Jurkat, Clone E6-1 (cell line): ENCODE data around the gene LIPN. TPM values are rescaled to one million over a fixed set of nuclear protein-coding genes. Genes with fewer than 3 reads are reported as not detected.
"Not testable (repeated sequence)": the region's sequence is repeated elsewhere in the genome, so short reads cannot be mapped to it uniquely, and the experiment has no call there.

ENCODE experiments used
- DNase-seq: peaks from one replicate; pipeline ENCODE4 v3.0.0-alpha.2; 2011; ENCODE audit warnings: low read depth, low spot score
- H3K4me3 ChIP-seq: 2 replicates; pipeline ENCODE4 v1.5.1; 2011; ENCODE audit warnings: mild to moderate bottlenecking, low read length, control low read depth, moderate library complexity
- polyA plus RNA-seq: library from polyadenylated mRNA; unstranded; fragments of >200 nt; gene quantifications from one replicate; pipeline ENCODE4 v1.2.1, GENCODE V29; 2012; ENCODE audit warnings: missing spikeins; ENCODE audit not compliant: insufficient read length, insufficient read depth

LIPN gene, protein sequence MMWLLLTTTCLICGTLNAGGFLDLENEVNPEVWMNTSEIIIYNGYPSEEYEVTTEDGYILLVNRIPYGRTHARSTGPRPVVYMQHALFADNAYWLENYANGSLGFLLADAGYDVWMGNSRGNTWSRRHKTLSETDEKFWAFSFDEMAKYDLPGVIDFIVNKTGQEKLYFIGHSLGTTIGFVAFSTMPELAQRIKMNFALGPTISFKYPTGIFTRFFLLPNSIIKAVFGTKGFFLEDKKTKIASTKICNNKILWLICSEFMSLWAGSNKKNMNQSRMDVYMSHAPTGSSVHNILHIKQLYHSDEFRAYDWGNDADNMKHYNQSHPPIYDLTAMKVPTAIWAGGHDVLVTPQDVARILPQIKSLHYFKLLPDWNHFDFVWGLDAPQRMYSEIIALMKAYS
- polyA plus RNA-seq: not detected

DNA sequence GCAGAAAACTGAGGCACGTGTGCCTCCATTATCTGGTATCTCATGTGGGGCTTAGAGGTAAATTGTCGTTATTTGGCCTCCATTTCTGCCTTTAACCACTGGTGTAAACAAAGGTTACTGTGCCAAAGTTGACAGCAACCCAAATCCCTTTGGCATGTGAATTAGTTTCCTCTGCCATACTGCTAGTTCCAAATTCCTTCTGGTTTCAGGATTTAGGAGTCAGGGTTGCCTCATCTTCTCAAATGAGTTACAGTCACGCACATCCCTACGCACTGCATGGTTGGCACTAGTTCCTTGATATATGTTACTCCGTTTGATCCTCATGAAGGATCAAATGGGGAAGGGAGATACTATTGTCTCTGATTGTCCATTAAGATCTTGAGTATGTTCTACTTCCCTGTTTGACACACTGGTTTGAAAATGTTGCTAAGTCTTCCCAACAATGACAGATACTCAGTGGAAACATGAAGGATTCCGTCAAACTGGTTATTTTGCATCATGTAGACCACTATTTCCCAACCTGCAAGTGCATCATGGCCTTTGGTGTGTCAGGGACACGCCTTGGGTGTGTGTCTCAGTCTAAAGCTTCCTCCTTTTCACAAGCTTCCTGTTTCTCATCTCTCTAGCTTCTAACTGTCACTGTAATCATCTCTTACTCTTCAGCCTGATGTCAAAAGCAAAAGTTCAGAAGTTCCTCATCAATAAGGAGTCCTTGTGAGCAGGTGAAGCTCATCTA is at the start of gene LIPN:
Gene LIPN, plus strand, starts transcription at position 655 of the 736 bp plus-strand sequence. CDS start 1,386 bp downstream, outside the sequence.
- H3K4me3 ChIP-seq: no peak within 1 kb of the TSS
- no peak for DNase-seq

DNA sequence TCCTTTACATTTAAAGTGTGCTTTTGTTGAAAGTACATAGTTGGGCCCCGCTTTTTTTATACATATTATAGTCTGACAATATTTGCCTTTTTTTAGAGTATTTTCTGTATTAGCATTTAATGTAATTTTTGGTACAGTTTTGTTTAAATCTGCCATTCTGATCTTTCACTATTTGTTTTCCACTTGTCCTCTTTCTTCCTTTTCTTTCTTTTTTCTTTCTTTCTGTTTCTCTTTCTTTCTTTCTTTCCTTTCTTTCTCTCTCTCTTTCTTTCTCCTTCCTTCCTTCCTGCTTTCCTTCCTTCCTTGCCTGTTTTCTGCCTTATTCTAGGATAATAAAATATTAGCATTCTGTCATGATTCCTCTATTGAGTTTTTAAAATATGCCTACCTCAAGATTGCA is 44.3 kb upstream of the LIPN start:
- DNase-seq: no peak
- H3K4me3 ChIP-seq: no peak overlapping the region

DNA sequence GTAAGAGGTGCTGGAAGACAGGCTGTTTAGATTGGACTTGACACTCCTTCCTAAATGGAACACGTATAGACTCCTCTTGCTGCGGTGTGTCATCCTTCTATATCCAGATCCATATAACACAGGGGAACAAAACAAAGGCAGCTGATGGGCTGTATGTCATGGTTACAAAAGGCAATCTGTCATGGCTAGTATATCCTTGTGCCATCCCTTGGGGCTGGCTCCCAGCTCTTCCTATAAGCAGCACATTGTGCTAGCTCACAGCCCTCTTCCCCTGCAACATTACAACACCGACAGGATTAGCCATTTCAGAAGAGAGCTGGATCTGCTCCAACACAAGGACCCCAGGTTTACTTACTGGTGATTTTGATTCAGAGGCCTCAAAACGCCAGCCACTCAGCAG is 38.4 kb upstream of the LIPN start:
- no peak overlapping the region for H3K4me3 ChIP-seq
- DNase-seq: no peak

DNA sequence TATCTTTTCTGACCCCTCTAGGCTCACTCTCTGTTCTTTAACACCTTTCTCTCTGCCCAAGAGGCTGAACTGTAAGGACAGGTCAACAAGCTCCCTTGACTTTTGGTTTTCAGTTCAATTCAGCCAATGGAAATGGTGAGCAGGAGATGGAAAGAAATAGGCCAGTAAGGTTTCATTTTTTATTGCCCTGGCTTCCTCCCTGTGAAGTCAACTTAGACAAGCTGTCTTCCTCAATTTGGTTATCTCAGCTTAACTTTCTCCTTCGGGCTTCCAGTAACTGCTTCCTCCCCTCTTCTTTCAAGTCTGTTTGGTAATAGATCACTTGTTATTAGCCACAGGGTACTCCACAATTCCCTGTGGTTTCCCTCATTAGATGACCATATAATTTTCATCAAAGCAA is 34.0 kb upstream of the LIPN start:
- no peak for DNase-seq
- H3K4me3 ChIP-seq: no peak overlapping the region

DNA sequence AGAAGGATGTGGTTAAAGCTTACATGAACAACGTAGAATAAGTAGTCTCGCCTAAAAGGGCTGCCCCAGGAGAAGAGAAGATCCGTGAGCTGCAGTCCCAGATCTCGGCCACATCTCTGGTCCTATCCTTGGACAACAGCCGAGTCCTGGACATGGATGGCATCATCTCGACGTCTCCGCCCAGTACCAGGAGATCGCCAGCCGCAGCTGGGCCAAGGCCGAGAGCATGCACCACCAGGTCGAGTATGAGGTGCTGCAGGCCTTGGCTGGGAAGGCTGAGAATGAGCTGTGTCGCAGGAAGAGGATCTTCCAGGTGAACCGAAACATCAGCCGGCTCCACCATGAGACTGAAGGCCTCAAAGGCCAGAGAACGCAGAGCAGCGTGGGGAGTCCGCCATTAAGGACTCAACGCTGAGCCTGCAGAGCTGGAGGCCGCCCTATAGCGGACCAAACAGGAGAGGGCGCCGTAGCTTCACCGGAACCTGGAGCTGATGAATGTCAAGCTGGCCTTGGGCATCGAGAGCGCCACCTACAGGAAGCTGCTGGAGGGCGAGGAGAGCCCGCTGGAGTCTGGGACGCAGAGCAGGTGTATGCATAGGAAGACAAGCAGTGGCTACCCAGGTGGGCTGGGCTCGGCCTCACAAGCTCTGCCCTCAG is 31.6 kb upstream of the LIPN start:
- H3K4me3 ChIP-seq: no peak overlapping the region
- DNase-seq: peak; percentile 52

DNA sequence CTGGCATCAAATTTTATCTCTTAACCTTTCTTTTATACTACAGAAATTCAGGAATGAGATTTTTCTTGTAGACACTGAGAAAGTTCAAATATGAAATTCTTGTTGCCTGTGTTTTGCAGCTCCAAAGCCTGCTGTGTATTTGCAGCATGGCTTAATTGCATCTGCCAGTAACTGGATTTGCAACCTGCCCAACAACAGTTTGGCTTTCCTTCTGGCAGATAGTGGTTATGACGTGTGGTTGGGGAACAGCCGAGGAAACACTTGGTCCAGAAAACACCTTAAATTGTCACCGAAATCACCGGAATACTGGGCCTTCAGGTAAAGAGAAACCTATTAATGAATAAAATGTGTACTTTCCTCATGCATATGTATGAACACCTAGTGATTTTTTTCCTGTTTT is 29.0 kb upstream of the LIPN start:
- no peak for DNase-seq
- no peak overlapping the region for H3K4me3 ChIP-seq

DNA sequence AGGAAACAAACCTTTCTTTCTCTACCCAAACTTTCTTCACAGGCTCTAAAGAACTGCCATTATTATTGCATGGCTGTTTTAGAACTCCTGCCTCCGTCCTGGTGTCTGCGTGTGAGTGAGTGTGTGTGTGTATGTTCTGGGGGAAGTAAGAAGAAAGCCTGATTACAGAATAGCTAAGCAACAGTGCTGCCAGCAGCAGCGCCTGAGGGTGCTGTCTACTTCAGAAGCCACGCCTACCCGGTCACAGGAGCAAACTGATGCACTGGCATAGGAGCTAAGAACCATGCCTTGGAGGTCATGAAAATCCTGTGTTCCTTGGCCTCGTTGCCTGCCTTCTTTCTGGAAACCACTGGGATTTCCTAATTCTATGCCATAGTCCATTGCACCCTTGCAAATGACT is 28.5 kb upstream of the LIPN start:
- DNase-seq: no peak

DNA sequence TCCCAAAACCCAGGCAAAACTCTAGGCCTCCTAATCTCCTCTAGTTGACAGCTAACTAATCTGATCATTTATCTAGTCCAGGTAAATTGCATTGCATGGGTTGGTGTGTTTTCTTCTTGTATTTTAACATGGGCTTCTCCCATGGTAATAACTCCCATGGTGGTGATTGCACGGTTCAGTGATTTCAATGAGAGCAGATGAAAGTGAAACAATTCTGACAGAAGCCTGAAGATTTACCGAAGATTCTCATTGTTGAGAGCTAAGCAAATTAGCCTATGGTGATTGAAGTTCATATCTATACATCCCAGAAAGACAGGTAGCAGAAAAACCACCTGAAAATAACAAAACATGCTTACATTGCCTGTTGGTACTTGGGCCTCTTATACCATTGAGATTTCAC is 26.6 kb upstream of the LIPN start:
- H3K4me3 ChIP-seq: no peak overlapping the region
- no peak for DNase-seq

More for the DNA sequence above, 28.5 kb upstream of the LIPN start:
- H3K4me3 ChIP-seq: no peak overlapping the region

DNA sequence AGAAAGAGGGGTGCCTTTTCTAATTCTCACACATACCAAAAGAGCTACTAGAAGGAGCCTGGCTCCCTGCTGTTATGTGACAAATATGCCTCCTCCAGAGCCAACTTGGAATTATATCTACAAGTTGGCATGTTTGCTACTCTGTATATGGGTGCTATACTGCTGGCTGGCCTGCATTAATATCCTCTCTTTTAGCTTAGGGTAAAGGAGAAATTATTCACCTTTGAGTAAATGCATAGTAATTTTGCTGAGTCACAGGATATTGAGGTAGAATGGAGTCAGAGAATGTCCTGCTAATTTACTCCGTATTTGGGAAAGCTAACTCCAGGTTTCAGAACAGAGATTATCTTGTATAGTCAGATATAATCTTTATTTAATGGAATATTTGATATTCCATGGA is 24.2 kb upstream of the LIPN start:
- DNase-seq: no peak

DNA sequence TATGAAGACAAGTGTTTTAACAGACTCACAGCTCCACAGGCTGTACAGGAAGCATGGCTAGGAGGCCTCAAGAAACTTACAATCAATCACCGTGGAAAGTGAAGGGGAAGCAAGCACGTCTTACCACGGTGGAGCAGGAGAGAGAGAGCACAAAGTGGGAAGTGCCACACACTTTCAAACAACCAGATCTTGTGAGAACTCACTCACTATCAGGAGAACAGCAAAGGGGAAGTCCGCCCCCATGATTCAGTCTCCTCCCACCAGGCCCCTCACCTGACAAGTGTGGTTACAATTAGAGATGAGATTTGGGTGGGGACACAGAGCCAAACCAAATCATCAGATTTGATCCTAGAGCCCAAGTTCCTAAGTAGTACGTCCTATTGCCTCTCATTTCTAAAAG is 17.9 kb upstream of the LIPN start:
- H3K4me3 ChIP-seq, DNase-seq: not testable (repeated sequence)

More for the DNA sequence above, 24.2 kb upstream of the LIPN start:
- no peak overlapping the region for H3K4me3 ChIP-seq

DNA sequence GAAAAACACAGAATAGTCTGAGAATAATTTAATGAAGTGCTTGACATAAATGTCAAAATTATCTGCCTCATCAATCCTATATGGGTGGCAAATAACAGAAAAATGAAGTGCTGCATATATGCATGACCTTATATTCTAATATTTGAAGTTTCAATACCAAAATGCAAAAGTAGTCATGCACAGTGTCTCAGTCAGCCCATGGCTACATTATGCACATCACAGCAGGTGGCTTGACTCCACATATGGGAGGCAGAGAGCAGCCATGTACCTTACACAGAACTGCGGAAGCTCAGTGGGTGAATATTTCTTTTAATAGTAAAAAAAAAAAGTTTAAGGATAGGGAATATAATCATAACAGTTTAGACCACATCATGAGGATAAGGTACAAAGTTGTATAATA is 17.4 kb upstream of the LIPN start:
- H3K4me3 ChIP-seq: no peak overlapping the region
- no peak for DNase-seq

DNA sequence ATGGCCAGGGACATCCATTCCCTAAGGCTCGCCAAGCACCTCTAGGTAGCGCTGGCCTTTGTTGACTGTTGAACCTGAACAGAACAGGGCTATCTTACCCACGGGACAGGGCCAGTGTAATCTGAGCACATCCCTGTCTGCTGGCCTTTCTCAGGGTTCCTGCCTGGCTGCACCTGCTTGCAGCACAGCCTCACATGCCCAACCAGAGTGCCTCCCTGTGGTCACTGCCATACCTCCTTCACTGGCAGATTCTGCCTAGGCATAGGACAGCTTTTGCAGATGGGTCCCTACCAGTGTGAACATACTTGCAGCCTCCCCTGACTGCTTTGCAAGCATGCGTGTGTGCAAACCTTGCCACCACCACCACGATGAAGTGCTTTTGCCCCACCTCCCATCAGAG is 15.8 kb upstream of the LIPN start:
- no peak for DNase-seq
- H3K4me3 ChIP-seq: no peak overlapping the region

DNA sequence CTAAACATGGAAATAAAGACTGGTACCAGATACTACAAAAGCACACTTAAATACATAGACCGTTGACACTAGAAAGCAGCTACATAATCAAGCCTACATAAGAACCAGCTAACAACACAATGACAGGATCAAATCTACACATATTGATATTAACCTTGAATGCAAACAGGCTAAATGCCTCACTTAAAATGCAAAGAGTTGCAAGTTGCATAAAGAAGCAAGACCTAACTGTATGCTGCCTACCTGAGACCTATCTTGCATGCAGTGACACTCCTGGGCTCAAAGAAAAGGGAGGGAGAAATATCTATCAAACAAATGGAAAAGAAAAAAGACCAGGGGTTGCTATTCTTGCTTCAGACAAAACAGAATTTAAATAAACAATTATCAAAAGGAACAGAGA is 14.2 kb upstream of the LIPN start:
- no peak overlapping the region for H3K4me3 ChIP-seq
- no peak for DNase-seq

DNA sequence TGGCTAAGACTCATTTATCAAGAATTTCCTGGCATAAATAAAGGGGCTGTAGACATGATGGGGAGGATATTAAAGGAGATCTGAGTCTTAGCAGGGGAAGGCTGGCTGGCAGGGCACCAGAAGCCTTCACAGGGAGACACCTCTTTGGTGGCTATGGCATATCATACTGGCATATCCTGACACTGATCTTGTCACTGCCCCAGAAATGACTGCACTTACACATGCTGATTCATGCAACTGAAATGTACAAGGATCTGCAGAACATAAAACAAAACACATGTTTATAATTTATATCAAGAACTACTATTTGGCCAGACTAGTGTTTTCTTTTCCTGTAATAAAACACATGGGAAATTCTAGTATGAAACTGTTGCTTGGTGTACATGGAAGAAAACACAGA is 5.5 kb upstream of the LIPN start:
- H3K4me3 ChIP-seq: no peak overlapping the region
- DNase-seq: no peak

DNA sequence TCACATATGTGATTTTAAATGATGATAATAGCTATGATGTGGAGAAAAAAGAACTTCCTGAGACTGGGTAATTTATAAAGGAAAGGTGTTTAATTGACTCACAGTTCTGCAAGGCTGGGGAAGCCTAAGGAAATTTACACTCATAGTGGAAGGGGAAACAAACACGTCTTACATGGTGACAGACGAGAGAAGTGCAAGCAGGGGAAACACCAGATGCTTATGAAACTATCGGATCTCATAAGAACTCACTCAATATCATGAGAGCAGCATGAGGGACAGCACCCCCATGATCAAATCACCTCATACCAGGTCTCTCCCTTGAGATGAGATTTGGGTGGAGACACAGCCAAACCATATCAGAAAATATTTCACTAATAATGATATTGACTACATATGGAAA is 4.1 kb upstream of the LIPN start:
- DNase-seq: no peak
- H3K4me3 ChIP-seq: no peak overlapping the region

DNA sequence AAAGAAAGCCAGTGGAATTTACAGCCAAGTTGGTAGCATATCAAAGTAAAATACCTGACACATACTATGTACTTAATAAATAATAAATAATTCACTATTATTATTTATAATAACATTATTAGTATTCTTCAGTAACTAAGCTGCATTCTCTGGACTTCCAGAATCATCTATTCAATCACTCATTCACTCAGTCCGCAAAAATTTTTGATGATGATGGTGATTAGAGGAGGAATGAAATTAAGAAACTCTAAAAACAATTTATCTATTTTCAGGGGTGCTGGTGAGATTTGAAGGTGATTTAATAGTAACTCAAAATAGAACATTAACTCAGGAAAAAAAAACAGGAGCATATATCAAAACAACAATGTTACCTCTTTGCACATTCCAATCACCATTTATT is 3.2 kb upstream of the LIPN start:
- no peak for DNase-seq
- H3K4me3 ChIP-seq: no peak overlapping the region

DNA sequence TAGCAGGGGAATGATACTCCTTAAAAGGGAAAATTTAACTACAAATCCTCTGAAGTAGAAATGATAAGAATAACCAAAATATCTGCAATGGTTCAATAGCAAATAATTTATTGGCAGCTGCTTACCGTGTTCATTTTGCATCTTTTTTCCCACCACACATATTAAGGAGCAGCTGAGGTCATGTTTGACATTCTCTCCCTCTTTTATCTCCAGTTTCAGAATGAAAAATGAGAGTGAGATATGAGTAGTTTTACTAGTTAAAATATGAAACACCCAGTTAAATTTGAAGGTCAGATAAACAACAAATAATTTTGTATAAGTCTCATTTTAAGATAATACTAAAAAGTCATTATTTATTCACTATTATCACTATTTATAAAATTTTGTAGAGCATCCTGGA is 3.1 kb downstream of the LIPN start:
- no peak overlapping the region for H3K4me3 ChIP-seq
- no peak for DNase-seq

DNA sequence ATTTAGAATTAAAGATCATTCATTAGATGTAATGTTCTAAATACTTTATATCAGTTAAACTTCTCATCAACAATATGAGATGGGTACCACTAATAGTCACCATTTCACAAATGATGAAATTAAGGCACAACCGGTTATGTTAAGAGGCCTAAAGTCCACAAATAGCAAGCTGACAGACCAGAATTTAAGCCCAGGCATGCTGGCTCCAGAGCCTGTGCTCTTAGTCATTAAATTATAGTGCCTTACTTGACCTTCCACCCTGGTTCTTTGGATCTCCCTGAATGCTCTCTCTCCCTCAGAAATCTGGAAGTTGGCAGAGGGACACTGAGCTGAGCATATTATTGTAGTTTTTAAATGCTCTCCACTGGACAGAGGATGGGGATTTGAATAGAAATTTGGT is 3.6 kb downstream of the LIPN start:
- DNase-seq: no peak
- H3K4me3 ChIP-seq: no peak overlapping the region

DNA sequence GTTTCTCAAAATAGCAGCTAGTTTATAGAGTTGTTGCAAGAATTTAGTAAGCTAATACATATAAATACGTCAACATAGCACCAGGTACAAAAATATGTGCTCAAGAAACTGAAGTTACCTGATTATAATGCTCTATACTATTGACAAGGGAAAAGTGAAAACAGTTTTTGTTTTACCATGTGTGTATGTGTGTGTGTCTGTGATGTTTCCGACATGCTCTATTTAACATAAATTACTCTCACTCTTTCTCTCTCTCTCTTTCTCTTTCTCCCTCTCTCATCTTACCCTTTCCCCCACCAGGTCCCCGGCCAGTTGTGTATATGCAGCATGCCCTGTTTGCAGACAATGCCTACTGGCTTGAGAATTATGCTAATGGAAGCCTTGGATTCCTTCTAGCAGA is 4.3 kb downstream of the LIPN start:
- H3K4me3 ChIP-seq: no peak overlapping the region
- no peak for DNase-seq

DNA sequence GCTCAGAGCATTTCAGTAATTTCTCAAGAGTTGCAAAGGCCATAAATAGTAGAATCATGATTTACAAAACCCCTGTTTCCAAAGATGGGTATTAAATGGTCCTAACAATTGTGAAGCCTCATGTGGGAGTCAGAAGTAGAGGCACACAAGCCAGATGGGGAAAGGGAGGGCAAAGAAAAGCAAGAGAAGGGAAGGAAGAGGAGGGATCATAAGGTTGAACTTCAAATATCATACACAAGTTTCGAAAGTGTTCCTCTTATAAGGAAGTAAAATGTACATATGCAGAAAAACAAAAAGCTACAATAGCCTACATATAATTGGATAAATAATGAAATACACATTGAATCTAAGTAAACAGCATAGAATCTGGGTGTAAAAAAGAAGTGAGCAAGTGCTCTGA is 6.0 kb downstream of the LIPN start:
- H3K4me3 ChIP-seq: no peak overlapping the region
- DNase-seq: no peak
